Mesothelial cell of epicardium (in vitro differentiated cells): Measurements from ENCODE around the gene DPYD. TPM values are rescaled to one million over a fixed set of nuclear protein-coding genes. Genes with fewer than 3 reads are reported as not detected.

Source experiments
- DNase-seq, 2 experiments: peaks; one replicate each; pipeline ENCODE4 v3.0.0; 2021; ENCODE audit warnings: low spot score in 2 of 2; ENCODE audit not compliant: unreplicated experiment in 2 of 2
- H3K27ac Mint-ChIP-seq: 2 replicates; pipeline ENCODE4 v1.8.0; 2021; ENCODE audit warnings: mixed read lengths
- H3K27me3 Mint-ChIP-seq: 2 replicates; pipeline ENCODE4 v1.8.0; 2021; ENCODE audit warnings: low read depth, mixed read lengths
- H3K36me3 Mint-ChIP-seq: 2 replicates; pipeline ENCODE4 v1.8.0; 2021; ENCODE audit warnings: mixed read lengths
- H3K4me1 Mint-ChIP-seq: 2 replicates; pipeline ENCODE4 v1.8.0; 2021; ENCODE audit warnings: mixed read lengths
- H3K4me3 Mint-ChIP-seq: 2 replicates; pipeline ENCODE4 v1.8.0; 2021; ENCODE audit warnings: mild to moderate bottlenecking, moderate library complexity, mixed read lengths
- H3K9me3 Mint-ChIP-seq: 2 replicates; pipeline ENCODE4 v1.8.0; 2021; ENCODE audit warnings: mixed read lengths
- CTCF ChIP-seq: fragments of 200-600 bp; sonication (generic); IDR thresholded peaks from one replicate; pipeline ENCODE4 v1.5.0; 2021; ENCODE audit warnings: antibody characterized with exemption; ENCODE audit not compliant: unreplicated experiment
- total RNA-seq: library from RNA; stranded (reverse); gene quantifications from 3 replicates; pipeline ENCODE4 v1.2.1, GENCODE V29; 2021

Gene DPYD
- total RNA-seq, 1 donor from 2014 or later: 13.3 TPM

DNA sequence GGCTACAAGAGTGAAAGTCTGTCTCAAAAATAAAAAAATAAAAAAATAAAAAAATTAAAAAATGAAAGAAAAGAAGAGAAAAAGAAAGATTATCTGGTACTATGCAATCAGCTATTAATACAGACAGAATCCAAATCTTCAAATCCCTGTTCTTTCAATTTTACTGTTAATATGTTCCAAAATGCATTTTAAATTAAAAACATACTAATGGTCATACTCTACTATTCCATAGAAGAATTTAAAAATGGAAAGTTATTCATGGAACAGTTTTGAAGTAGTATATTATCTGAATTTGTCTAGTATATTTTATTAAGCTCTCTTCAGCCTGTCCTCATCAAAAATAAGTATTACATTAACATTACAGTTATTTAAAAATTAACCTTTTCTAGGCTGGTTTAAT, 769.2 kb downstream of the DPYD start:
- Mint-ChIP-seq H3K4me1 (no peaks in the 10 kb centered on the region), H3K27me3 (peaks cover 2% of the 10 kb centered on the region), H3K36me3 (no peaks in the 10 kb centered on the region), H3K9me3 (peaks cover 12% of the 10 kb centered on the region), H3K27ac (no peak overlapping the region), H3K4me3 (no peak overlapping the region)
- DNase-seq: no peak
- no peak for TF ChIP-seq CTCF

DNA sequence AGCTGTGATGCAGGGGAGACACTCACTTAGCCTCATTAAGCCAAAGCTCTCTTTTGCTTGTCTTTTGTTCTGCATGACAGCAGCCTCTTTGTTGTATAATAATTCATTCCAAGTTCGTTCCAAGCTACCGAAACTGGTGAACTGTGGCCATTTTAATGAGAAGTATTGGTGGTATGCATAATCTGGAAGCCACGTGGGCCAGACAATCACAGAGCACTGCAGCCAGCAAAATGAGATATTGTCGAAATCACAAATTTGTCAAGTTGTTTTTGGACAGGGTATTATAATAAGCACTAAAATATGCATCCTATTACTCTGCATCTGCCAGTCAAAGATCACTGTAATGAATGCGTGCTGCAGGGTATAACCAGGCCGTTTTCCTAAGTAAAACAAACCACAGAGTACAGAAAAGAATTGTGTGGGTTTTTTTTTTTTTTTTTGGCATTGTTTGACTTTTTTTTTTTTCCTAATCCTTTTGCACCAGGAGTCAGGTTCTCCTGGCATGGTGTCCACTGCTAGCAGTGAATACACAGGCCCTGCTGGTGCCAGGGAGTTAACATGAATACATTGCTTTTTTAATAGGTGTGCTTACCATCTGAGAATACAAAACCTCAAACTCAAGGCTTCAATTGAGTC, 775.4 kb downstream of the DPYD start:
- DNase-seq: no peak
- Mint-ChIP-seq H3K27me3 (peaks cover 2% of the 10 kb centered on the region), H3K36me3 (no peaks in the 10 kb centered on the region), H3K4me3 (no peak overlapping the region), H3K27ac (no peak overlapping the region), H3K4me1 (no peaks in the 10 kb centered on the region), H3K9me3 (no peaks in the 10 kb centered on the region)
- TF ChIP-seq CTCF: no peak

- peaks cover 2% of the 10 kb centered on the region for H3K27me3 Mint-ChIP-seq
- H3K4me1 Mint-ChIP-seq: peaks cover 2% of the 10 kb centered on the region
- TF ChIP-seq CTCF: no peak
- H3K27ac Mint-ChIP-seq: no peak overlapping the region
- no peaks in the 10 kb centered on the region for H3K9me3 Mint-ChIP-seq
- H3K36me3 Mint-ChIP-seq: no peaks in the 10 kb centered on the region
- no peak for DNase-seq
- H3K4me3 Mint-ChIP-seq: no peak overlapping the region
These were observed 776.3 kb downstream of the DPYD start for GRCh38 chr1:97144527-97144926.

- no peak for DNase-seq
- no peaks in the 10 kb centered on the region for H3K9me3 Mint-ChIP-seq
- peaks cover 4% of the 10 kb centered on the region for H3K4me1 Mint-ChIP-seq
- H3K27me3 Mint-ChIP-seq: peaks cover 2% of the 10 kb centered on the region
- H3K27ac Mint-ChIP-seq: no peak overlapping the region
- no peaks in the 10 kb centered on the region for H3K36me3 Mint-ChIP-seq
- no peak overlapping the region for H3K4me3 Mint-ChIP-seq
- no peak for TF ChIP-seq CTCF
These were observed 777.5 kb downstream of the DPYD start for GRCh38 chr1:97143236-97143882.

GRCh38 chr1:97140611-97141010, 780.2 kb downstream of the DPYD start:
- H3K4me3 Mint-ChIP-seq: no peak overlapping the region
- peaks cover 7% of the 10 kb centered on the region for H3K4me1 Mint-ChIP-seq
- TF ChIP-seq CTCF: no peak
- H3K9me3 Mint-ChIP-seq: no peaks in the 10 kb centered on the region
- no peaks in the 10 kb centered on the region for H3K36me3 Mint-ChIP-seq
- no peak overlapping the region for H3K27ac Mint-ChIP-seq
- no peaks in the 10 kb centered on the region for H3K27me3 Mint-ChIP-seq
- no peak for DNase-seq
